A673 (cell line): ENCODE measurements around the gene USHBP1.

Source experiments
- EZH2 ChIP-seq: fragments of 200-600 bp; sonication (generic); IDR thresholded peaks from 2 replicates; pipeline ENCODE4 v1.6.1; 2017; ENCODE audit warnings: borderline replicate concordance, low read depth, mild to moderate bottlenecking, mixed read lengths, antibody characterized with exemption, low read length; ENCODE audit not compliant: poor library complexity, severe bottlenecking
- TF ChIP-seq, protein P1 (sequence below): fragments of 300-800, 200-600 bp; sonication (generic); conservative IDR thresholded peaks from 2 replicates; pipeline ENCODE4 v1.5.1; 2017; ENCODE audit warnings: low read depth, mild to moderate bottlenecking, antibody characterized with exemption, low read length, moderate library complexity, mixed read lengths

DNA sequence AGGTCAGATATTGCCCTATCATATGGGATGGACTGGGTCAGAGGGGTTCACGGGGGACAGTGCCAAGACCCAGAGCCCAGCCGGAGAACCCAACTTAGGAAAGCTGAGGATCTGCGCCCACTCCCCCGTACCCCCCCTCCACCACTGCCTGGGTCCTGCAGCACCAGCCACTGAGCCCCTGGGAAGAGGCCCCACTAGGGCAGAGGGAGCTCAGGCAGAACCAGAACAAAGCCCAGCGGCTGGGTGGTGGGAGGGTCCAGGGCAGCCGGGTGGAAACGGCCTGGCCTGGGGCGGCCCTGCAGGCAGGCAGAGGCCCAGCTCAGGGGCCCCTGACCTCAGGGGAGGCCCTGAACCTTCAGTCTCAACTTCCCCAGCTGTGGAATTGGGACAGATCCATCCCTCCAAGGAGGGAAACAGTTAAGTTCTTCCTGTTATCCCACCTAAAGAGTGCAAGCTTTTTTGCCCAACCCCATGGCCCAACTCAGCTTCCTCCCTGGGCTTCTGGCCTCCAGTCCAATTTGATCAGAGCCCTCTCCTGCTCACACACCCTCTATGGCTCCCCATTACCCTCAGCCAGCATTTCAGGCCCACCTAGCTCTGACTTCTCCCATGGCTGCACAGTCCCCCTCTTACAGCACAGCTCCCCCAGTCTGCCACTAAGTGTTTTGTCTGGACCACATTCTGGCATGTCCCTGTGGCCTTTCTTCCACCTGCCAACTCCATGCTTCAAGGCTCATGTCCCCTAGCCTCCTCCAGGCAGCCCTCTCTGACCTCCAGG lies 21.9 kb downstream of the USHBP1 start:
- TF ChIP-seq, protein P1, sequence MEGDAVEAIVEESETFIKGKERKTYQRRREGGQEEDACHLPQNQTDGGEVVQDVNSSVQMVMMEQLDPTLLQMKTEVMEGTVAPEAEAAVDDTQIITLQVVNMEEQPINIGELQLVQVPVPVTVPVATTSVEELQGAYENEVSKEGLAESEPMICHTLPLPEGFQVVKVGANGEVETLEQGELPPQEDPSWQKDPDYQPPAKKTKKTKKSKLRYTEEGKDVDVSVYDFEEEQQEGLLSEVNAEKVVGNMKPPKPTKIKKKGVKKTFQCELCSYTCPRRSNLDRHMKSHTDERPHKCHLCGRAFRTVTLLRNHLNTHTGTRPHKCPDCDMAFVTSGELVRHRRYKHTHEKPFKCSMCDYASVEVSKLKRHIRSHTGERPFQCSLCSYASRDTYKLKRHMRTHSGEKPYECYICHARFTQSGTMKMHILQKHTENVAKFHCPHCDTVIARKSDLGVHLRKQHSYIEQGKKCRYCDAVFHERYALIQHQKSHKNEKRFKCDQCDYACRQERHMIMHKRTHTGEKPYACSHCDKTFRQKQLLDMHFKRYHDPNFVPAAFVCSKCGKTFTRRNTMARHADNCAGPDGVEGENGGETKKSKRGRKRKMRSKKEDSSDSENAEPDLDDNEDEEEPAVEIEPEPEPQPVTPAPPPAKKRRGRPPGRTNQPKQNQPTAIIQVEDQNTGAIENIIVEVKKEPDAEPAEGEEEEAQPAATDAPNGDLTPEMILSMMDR = no peak
- no peak for TF ChIP-seq EZH2
